ENCODE data around the gene TEX264. TPM values are rescaled to one million over a fixed set of nuclear protein-coding genes. Genes with fewer than 3 reads are reported as not detected.

The TEX264 gene
- total RNA-seq, 1 donor from 2014 or later = 43.5 TPM

GRCh38 chr3:51691021-51691420, 20.0 kb downstream of the TEX264 start:
- H3K27ac ChIP-seq = no peak overlapping the region
- intact Hi-C loops (cut with DNase I) = no loop called here

GRCh38 chr3:51691949-51692348, 20.9 kb downstream of the TEX264 start:
- no peaks in the 10 kb centered on the region for H3K9me3 ChIP-seq
- H3K4me3 ChIP-seq = no peak overlapping the region
- H3K36me3 ChIP-seq = peaks cover 69% of the 10 kb centered on the region
- no peak for TF ChIP-seq CTCF (IDR thresholded peaks at IDR 0.05)
- ATAC-seq (no peak), DNase-seq (no peak)
- H3K4me1 ChIP-seq = peaks cover 9% of the 10 kb centered on the region
- intact Hi-C loops (cut with DNase I) = no loop called here
- no peaks in the 10 kb centered on the region for H3K27me3 ChIP-seq (ENCODE audit: low read depth)
- H3K27ac ChIP-seq = no peak overlapping the region

More at GRCh38 chr3:51691021-51691420, 20.0 kb downstream of the TEX264 start:
- no peak overlapping the region for H3K4me3 ChIP-seq
- no peaks in the 10 kb centered on the region for H3K27me3 ChIP-seq (ENCODE audit: low read depth)
- peaks cover 18% of the 10 kb centered on the region for H3K4me1 ChIP-seq
- TF ChIP-seq CTCF (IDR thresholded peaks at IDR 0.05) = no peak
- H3K36me3 ChIP-seq = peaks cover 66% of the 10 kb centered on the region
- no peaks in the 10 kb centered on the region for H3K9me3 ChIP-seq
- DNase-seq (no peak), ATAC-seq (no peak)

GRCh38 chr3:51692980-51693395, 21.9 kb downstream of the TEX264 start:
- no peak for TF ChIP-seq CTCF (IDR thresholded peaks at IDR 0.05)
- H3K36me3 ChIP-seq = peaks cover 69% of the 10 kb centered on the region
- no peaks in the 10 kb centered on the region for H3K27me3 ChIP-seq (ENCODE audit: low read depth)
- no peak for DNase-seq
- intact Hi-C loops (cut with DNase I) = no loop called here
- H3K4me3 ChIP-seq = no peak overlapping the region
- no peak overlapping the region for H3K27ac ChIP-seq
- no peaks in the 10 kb centered on the region for H3K4me1 ChIP-seq
- H3K9me3 ChIP-seq = no peaks in the 10 kb centered on the region
- no peak for ATAC-seq

- Histone ChIP-seq H3K36me3 (peaks cover 81% of the 10 kb centered on the region), H3K27me3 (ENCODE audit: low read depth) (no peaks in the 10 kb centered on the region), H3K4me3 (no peak overlapping the region), H3K4me1 (no peaks in the 10 kb centered on the region), H3K9me3 (no peaks in the 10 kb centered on the region), H3K27ac (no peak overlapping the region)
- DNase-seq = no peak
- no peak for TF ChIP-seq CTCF (IDR thresholded peaks at IDR 0.05)
- intact Hi-C loops (cut with DNase I) = no loop called here
- no peak for ATAC-seq
These were observed 25.9 kb downstream of the TEX264 start for GRCh38 chr3:51696954-51697353.

- no peak for DNase-seq
- no peak for ATAC-seq
- intact Hi-C loops (cut with DNase I) = no loop called here
- no peaks in the 10 kb centered on the region for H3K9me3 ChIP-seq
- no peaks in the 10 kb centered on the region for H3K27me3 ChIP-seq (ENCODE audit: low read depth)
- peaks cover 81% of the 10 kb centered on the region for H3K36me3 ChIP-seq
- no peak overlapping the region for H3K4me3 ChIP-seq
- no peak overlapping the region for H3K27ac ChIP-seq
- H3K4me1 ChIP-seq = no peaks in the 10 kb centered on the region
- TF ChIP-seq CTCF (IDR thresholded peaks at IDR 0.05) = no peak
These were observed 27.2 kb downstream of the TEX264 start for GRCh38 chr3:51698209-51698608.

- ATAC-seq (no peak), DNase-seq (no peak)
- Histone ChIP-seq H3K27me3 (ENCODE audit: low read depth) (no peaks in the 10 kb centered on the region), H3K27ac (no peak overlapping the region), H3K4me1 (no peaks in the 10 kb centered on the region), H3K36me3 (peaks cover 85% of the 10 kb centered on the region), H3K9me3 (no peaks in the 10 kb centered on the region), H3K4me3 (no peak overlapping the region)
- intact Hi-C loops (cut with DNase I) = no loop called here
- no peak for TF ChIP-seq CTCF (IDR thresholded peaks at IDR 0.05)
These were observed 29.4 kb downstream of the TEX264 start for GRCh38 chr3:51700403-51700802.

Measured in lower lobe of right lung (tissue), 2 donors.